Suprapubic skin (tissue), 4 donors: Measurements from ENCODE around the gene ATG2B. TPM values are rescaled to one million over a fixed set of nuclear protein-coding genes. Genes with fewer than 3 reads are reported as not detected.

Experiments used
- DNase-seq, 2 donors: peaks; one replicate each; pipeline ENCODE4 v3.0.0-alpha.2; 2019; ENCODE audit warnings: low spot score in 2 of 2
- H3K27ac ChIP-seq: fragments of 200-600 bp; sonication (generic); one replicate; pipeline ENCODE4 v1.5.1; 2019
- H3K27me3 ChIP-seq: fragments of 200-600 bp; sonication (generic); one replicate; pipeline ENCODE4 v1.5.1; 2019
- H3K36me3 ChIP-seq: fragments of 200-600 bp; sonication (generic); one replicate; pipeline ENCODE4 v1.5.1; 2019
- H3K4me1 ChIP-seq: fragments of 200-600 bp; sonication (generic); one replicate; pipeline ENCODE4 v1.5.1; 2019
- H3K4me3 ChIP-seq: fragments of 200-600 bp; sonication (generic); one replicate; pipeline ENCODE4 v1.5.1; 2019; ENCODE audit warnings: mild to moderate bottlenecking
- H3K9me3 ChIP-seq: fragments of 200-600 bp; sonication (generic); one replicate; pipeline ENCODE4 v1.5.1; 2019
- CTCF ChIP-seq, 2 donors: fragments of 200-600 bp in 1 of 2; fragments of 450-650 bp in 1 of 2; sonication (generic) in 1 of 2; IDR thresholded peaks; one replicate each; pipeline ENCODE4 v1.5.1; 2016 to 2019; ENCODE audit warnings: antibody characterized with exemption in 2 of 2, mild to moderate bottlenecking in 1 of 2, moderate library complexity in 1 of 2
- EP300 ChIP-seq: sonication (generic); formaldehyde crosslinking; IDR thresholded peaks from one replicate; pipeline ENCODE4 v1.6.1; 2017; ENCODE audit warnings: antibody characterized with exemption
- POLR2A ChIP-seq, 2 donors: fragments of 450-650 bp; IDR thresholded peaks; one replicate each; pipeline ENCODE4 v1.6.1; 2017; ENCODE audit warnings: antibody characterized with exemption in 2 of 2, mild to moderate bottlenecking in 2 of 2, moderate library complexity in 2 of 2
- POLR2AphosphoS5 ChIP-seq, 3 donors: sonication (generic); formaldehyde crosslinking; IDR thresholded peaks; one replicate each; pipeline ENCODE4 v1.6.1; 2017; ENCODE audit warnings: antibody characterized with exemption in 3 of 3
- WGBS: methylation state at CpG from one replicate; pipeline ENCODE4 v1.1.5; 2018; 5-methylcytosine and 5-hydroxymethylcytosine counted together
- total RNA-seq, 4 donors: library from RNA; depleted of rRNA; stranded (reverse); fragments of >200 nt; gene quantifications; one replicate each; pipeline ENCODE4 v1.1.0, GENCODE V29; 2016

The ATG2B gene
- total RNA-seq, 4 donors from 2014 or later, result 24.6 to 103 (median 42.8) TPM

GRCh38 chr14:96390965-96391292 lies 27.8 kb upstream of the ATG2B start:
- H3K9me3 ChIP-seq, result no peaks in the 10 kb centered on the region
- H3K36me3 ChIP-seq, result peaks cover 3% of the 10 kb centered on the region
- peak overlapping the region; percentile 63 for H3K27ac ChIP-seq
- 6% methylated on average over 13 of the region's 13 CpGs for WGBS
- no peak for TF ChIP-seq POLR2A (IDR thresholded peaks at IDR 0.05)
- no peak for TF ChIP-seq CTCF (IDR thresholded peaks at IDR 0.05)
- TF ChIP-seq POLR2AphosphoS5 (IDR thresholded peaks at IDR 0.05), result no peak
- TF ChIP-seq EP300, result no peak
- no peak for DNase-seq
- peak overlapping the region; percentile 85 for H3K4me3 ChIP-seq
- peaks cover 17% of the 10 kb centered on the region for H3K4me1 ChIP-seq
- H3K27me3 ChIP-seq, result no peaks in the 10 kb centered on the region

- Histone ChIP-seq H3K36me3 (peaks cover 20% of the 10 kb centered on the region), H3K27me3 (no peaks in the 10 kb centered on the region), H3K4me3 (no peak overlapping the region), H3K27ac (no peak overlapping the region), H3K4me1 (no peaks in the 10 kb centered on the region), H3K9me3 (no peaks in the 10 kb centered on the region)
- TF ChIP-seq POLR2A (IDR thresholded peaks at IDR 0.05) (no peak), CTCF (IDR thresholded peaks at IDR 0.05) (no peak), POLR2AphosphoS5 (IDR thresholded peaks at IDR 0.05) (no peak), EP300 (no peak)
- 78% methylated on average over 3 of the region's 3 CpGs for WGBS
- no peak for DNase-seq
These were observed 22.2 kb upstream of the ATG2B start for GRCh38 chr14:96385385-96385784.

- Histone ChIP-seq H3K36me3 (peaks cover 20% of the 10 kb centered on the region), H3K9me3 (no peaks in the 10 kb centered on the region), H3K27me3 (no peaks in the 10 kb centered on the region), H3K27ac (no peak overlapping the region), H3K4me1 (no peaks in the 10 kb centered on the region), H3K4me3 (no peak overlapping the region)
- 93% methylated on average over 1 of the region's 1 CpG for WGBS
- TF ChIP-seq POLR2AphosphoS5 (IDR thresholded peaks at IDR 0.05) (no peak), POLR2A (IDR thresholded peaks at IDR 0.05) (no peak), EP300 (no peak), CTCF (IDR thresholded peaks at IDR 0.05) (no peak)
- no peak for DNase-seq
These were observed 21.6 kb upstream of the ATG2B start for GRCh38 chr14:96384740-96385139.

- Histone ChIP-seq H3K36me3 (peaks cover 20% of the 10 kb centered on the region), H3K27ac (no peak overlapping the region), H3K4me3 (no peak overlapping the region), H3K9me3 (no peaks in the 10 kb centered on the region), H3K27me3 (no peaks in the 10 kb centered on the region), H3K4me1 (no peaks in the 10 kb centered on the region)
- whole genome bisulfite sequencing, result 76% methylated on average over 1 of the region's 1 CpG
- no peak for DNase-seq
- TF ChIP-seq CTCF (IDR thresholded peaks at IDR 0.05) (no peak), POLR2AphosphoS5 (IDR thresholded peaks at IDR 0.05) (no peak), POLR2A (IDR thresholded peaks at IDR 0.05) (no peak), EP300 (no peak)
These were observed 20.9 kb upstream of the ATG2B start for GRCh38 chr14:96384053-96384452.

- TF ChIP-seq POLR2A (IDR thresholded peaks at IDR 0.05) (no peak), CTCF (IDR thresholded peaks at IDR 0.05) (no peak), EP300 (no peak), POLR2AphosphoS5 (IDR thresholded peaks at IDR 0.05) (no peak)
- no peaks in the 10 kb centered on the region for H3K4me1 ChIP-seq
- H3K4me3 ChIP-seq, result no peak overlapping the region
- H3K36me3 ChIP-seq, result peaks cover 20% of the 10 kb centered on the region
- H3K27ac ChIP-seq, result no peak overlapping the region
- DNase-seq, result no peak
- WGBS, result 79% methylated on average over 2 of the region's 2 CpGs
- H3K9me3 ChIP-seq, result no peaks in the 10 kb centered on the region
- H3K27me3 ChIP-seq, result no peaks in the 10 kb centered on the region
These were observed 20.3 kb upstream of the ATG2B start for GRCh38 chr14:96383445-96383844.
